Endothelial cell of umbilical vein (primary cell): ENCODE data around the gene RAB4A. TPM values are rescaled to one million over a fixed set of nuclear protein-coding genes. Genes with fewer than 3 reads are reported as not detected.

Source experiments
- BruUV-seq: library from RNA; stranded (reverse); fragments of 400-500 nt; replicated peaks from 2 replicates; lab custom pipeline; 2021; lab: Mats Ljungman, UMichigan
- CTCF ChIA-PET: fragments of 300-600, 350-600 bp; sonication (Branson Sonifier 250); formaldehyde crosslinking; loops from one replicate; lab custom pipeline; 2021; ENCODE audit warnings: antibody characterized with exemption, inconsistent platforms; lab: Charles Lee
- POLR2A ChIA-PET: fragments of 300-600, 350-600 bp; sonication (Branson Sonifier 250); formaldehyde crosslinking; loops from one replicate; lab custom pipeline; 2021; ENCODE audit warnings: antibody characterized with exemption, inconsistent platforms; lab: Charles Lee
- DNase-seq: peaks from one replicate; pipeline ENCODE4 v3.0.0-alpha.2; 2011; ENCODE audit warnings: low read depth, low spot score
- FAIRE-seq: peaks from 2 replicates; lab custom pipeline; 2011; peaks lifted over from hg19 to GRCh38; lab: Jason Lieb, UNC
- H2AFZ ChIP-seq: 2 replicates; pipeline ENCODE4 v1.6.0; 2012; ENCODE audit warnings: low read depth, low read length, control low read depth, inconsistent platforms
- H3K27ac ChIP-seq: 2 replicates; pipeline ENCODE4 v1.5.1; 2011; ENCODE audit warnings: low read depth, mild to moderate bottlenecking, control low read depth, low read length, moderate library complexity; ENCODE audit not compliant: insufficient read depth
- H3K27me3 ChIP-seq, 2 experiments: 2 replicates each; pipeline versions ENCODE4 v1.6.0 to v1.6.1; 2011; ENCODE audit warnings: low read length in 2 of 2, mixed read lengths in 1 of 2; ENCODE audit not compliant: control insufficient read depth in 2 of 2, insufficient read depth in 2 of 2
- H3K36me3 ChIP-seq, 2 experiments: 2 replicates in 1 of 2; 3 replicates in 1 of 2; pipeline ENCODE4 v1.5.1; 2011; ENCODE audit warnings: low read length in 2 of 2, mild to moderate bottlenecking in 1 of 2, moderate library complexity in 1 of 2; ENCODE audit not compliant: control insufficient read depth in 2 of 2, insufficient read depth in 2 of 2; ENCODE audit errors: extremely low read depth in 1 of 2
- H3K4me1 ChIP-seq: 3 replicates; pipeline ENCODE4 v1.5.1; 2011; ENCODE audit warnings: mild to moderate bottlenecking, low read length; ENCODE audit not compliant: control insufficient read depth, insufficient read depth; ENCODE audit errors: extremely low read depth
- H3K4me2 ChIP-seq: 2 replicates; pipeline ENCODE4 v1.6.1; 2011; ENCODE audit warnings: low read length, control low read depth, mixed read lengths; ENCODE audit not compliant: insufficient read depth
- H3K4me3 ChIP-seq, 3 experiments: fragments of 200-600 bp in 1 of 3; sonication (generic), shearing (Covaris generic) in 1 of 3; replicated peaks in 1 of 3; 2 replicates each; pipeline ENCODE4 v1.5.1; 2011 to 2016; ENCODE audit warnings: control low read depth in 3 of 3, low read length in 3 of 3, mild to moderate bottlenecking in 2 of 3, inconsistent platforms in 1 of 3, low read depth in 1 of 3, moderate library complexity in 1 of 3; ENCODE audit not compliant: insufficient read depth in 1 of 3
- H3K79me2 ChIP-seq: 2 replicates; pipeline ENCODE4 v1.6.0; 2012; ENCODE audit warnings: low read length, inconsistent platforms; ENCODE audit not compliant: control insufficient read depth, insufficient read depth
- H3K9ac ChIP-seq: replicated peaks from 2 replicates; pipeline ENCODE3; 2011; ENCODE audit warnings: low read length, control low read depth; ENCODE audit not compliant: insufficient read depth; ENCODE audit errors: extremely low read depth
- H3K9me1 ChIP-seq: replicated peaks from 3 replicates; pipeline ENCODE4 v1.6.0; 2011; ENCODE audit warnings: mild to moderate bottlenecking, low read length; ENCODE audit not compliant: control insufficient read depth, insufficient read depth; ENCODE audit errors: extremely low read depth
- H3K9me3 ChIP-seq: replicated peaks from 2 replicates; pipeline ENCODE4 v1.5.1; 2012; ENCODE audit warnings: low read length, inconsistent platforms; ENCODE audit not compliant: control insufficient read depth, insufficient read depth
- H4K20me1 ChIP-seq: replicated peaks from 2 replicates; pipeline ENCODE3; 2011; ENCODE audit warnings: mild to moderate bottlenecking, low read length; ENCODE audit not compliant: control insufficient read depth, insufficient read depth; ENCODE audit errors: extremely low read depth
- CTCF ChIP-seq, 2 donors: IDR thresholded peaks; 1 replicate in 1 of 2; 2 replicates in 1 of 2; pipeline ENCODE4 v1.5.1; 2011; ENCODE audit warnings: low read length in 2 of 2, mild to moderate bottlenecking in 2 of 2, moderate library complexity in 2 of 2, control low read depth in 1 of 2, inconsistent platforms in 1 of 2, low read depth in 1 of 2; ENCODE audit not compliant: insufficient read depth in 1 of 2; ENCODE audit errors: extremely low read depth in 1 of 2
- EZH2 ChIP-seq: IDR thresholded peaks from 2 replicates; pipeline ENCODE4 v1.6.1; 2012; ENCODE audit warnings: borderline replicate concordance, low read depth, mild to moderate bottlenecking, moderate library complexity, low read length, inconsistent platforms; ENCODE audit not compliant: severe bottlenecking
- FOS ChIP-seq: IDR thresholded peaks from 2 replicates; pipeline ENCODE4 v1.6.1; 2011; ENCODE audit warnings: mild to moderate bottlenecking, low read length, moderate library complexity, borderline replicate concordance; ENCODE audit not compliant: insufficient read depth
- GATA2 ChIP-seq: IDR thresholded peaks from 2 replicates; pipeline ENCODE4 v1.7.0; 2011; ENCODE audit warnings: low read depth, mild to moderate bottlenecking, moderate library complexity, mixed read lengths, low read length; ENCODE audit not compliant: insufficient read length, insufficient read depth
- JUN ChIP-seq: IDR thresholded peaks from 2 replicates; pipeline ENCODE4 v1.6.1; 2011; ENCODE audit warnings: borderline replicate concordance, low read depth; ENCODE audit not compliant: insufficient read length, insufficient read depth
- MAX ChIP-seq: IDR thresholded peaks from 2 replicates; pipeline ENCODE4 v1.6.1; 2011; ENCODE audit not compliant: insufficient read depth, insufficient read length
- MYC ChIP-seq: IDR thresholded peaks from one replicate; pipeline ENCODE4 v1.6.1; 2011; ENCODE audit warnings: mild to moderate bottlenecking, low read depth, low read length
- POLR2A ChIP-seq: IDR thresholded peaks from 2 replicates; pipeline ENCODE4 v1.6.1; 2012; ENCODE audit warnings: low read depth, mild to moderate bottlenecking, control low read depth, low read length
- POLR2AphosphoS5 ChIP-seq: IDR thresholded peaks from 2 replicates; pipeline ENCODE4 v1.6.1; 2012; ENCODE audit warnings: low read depth, mild to moderate bottlenecking, control low read depth, low read length, moderate library complexity; ENCODE audit not compliant: insufficient read depth
- dilution Hi-C: fragments of 300-500 bp; cut with MboI; formaldehyde crosslinking; loops from one replicate; pipeline ENCODE4 v1.15.0; 2019; ENCODE audit warnings: low sequenced_read_pairs; ENCODE audit not compliant: extremely low pct_ligation_motif_present
- intact Hi-C: fragments of 100-400 bp; cut with micrococcal nuclease; formaldehyde crosslinking; loops from one replicate; pipeline ENCODE4 v1.10.0; 2022
- polyA plus RNA-seq, 4 experiments: library from polyadenylated mRNA; depleted of rRNA in 3 of 4; stranded (reverse) in 3 of 4; unstranded in 1 of 4; fragments of >200 nt; gene quantifications; 2 replicates each; pipeline versions ENCODE4 v1.2.1 to v1.2.3, GENCODE V29; 2011 to 2012; ENCODE audit warnings: missing spikeins in 1 of 4
- total RNA-seq: library from RNA; stranded (reverse); gene quantifications from 2 replicates; pipeline ENCODE4 v1.2.3, GENCODE V29; 2021

RAB4A gene
- total and polyA plus RNA-seq, 2 donors (not counting 3 experiments of a cell fraction or from before 2014, with no cell fraction given), result 14.8 to 52.9 TPM

GRCh38 chr1:229229721-229230139 is 41.2 kb upstream of the RAB4A start:
- dilution Hi-C loops, result no loop called here
- CTCF ChIA-PET, result interaction anchor here (0.7 to 6.1 kb wide), 7 partner anchors 8 to 564 kb away, joined by 3 to 123 read pairs (median 5); partner anchors contain the start of gene RHOU
- no peaks in the 10 kb centered on the region for H3K36me3 ChIP-seq
- no peaks in the 10 kb centered on the region for H3K79me2 ChIP-seq
- no peak overlapping the region for H3K4me3 ChIP-seq
- DNase-seq (no peak), FAIRE-seq (no peak)
- intact Hi-C loops, result no loop called here
- TF ChIP-seq POLR2AphosphoS5 (no peak), FOS (no peak), POLR2A (no peak), EZH2 (no peak), MAX (no peak), CTCF (IDR thresholded peaks at IDR 0.05; ENCODE audit: extremely low read depth in 1 of 2, insufficient read depth in 1 of 2, low read depth in 1 of 2, low read length in 2 of 2) (no peak), GATA2 (no peak), JUN (no peak), MYC (no peak)
- H3K4me1 ChIP-seq, result peaks cover 3% of the 10 kb centered on the region
- H3K27ac ChIP-seq, result no peak overlapping the region
- BruUV-seq, result no TSS peak
- no peaks in the 10 kb centered on the region for H3K9me3 ChIP-seq
- no peak overlapping the region for H2AFZ ChIP-seq
- no peak overlapping the region for H3K9ac ChIP-seq
- H3K9me1 ChIP-seq, result no peaks in the 10 kb centered on the region
- POLR2A ChIA-PET, result no interaction called here
- peaks cover 8 to 14% of the 10 kb centered on the region in 2 experiments for H3K27me3 ChIP-seq
- H4K20me1 ChIP-seq, result no peaks in the 10 kb centered on the region
- H3K4me2 ChIP-seq, result no peak overlapping the region
